OCI-LY1 (cell line): Measurements from ENCODE around the gene ZC2HC1C.

Experiments used
- H2AFZ ChIP-seq: fragments of 200-600 bp; sonication (generic), shearing (Covaris generic); 2 replicates; pipeline ENCODE4 v1.6.0; 2014; ENCODE audit warnings: antibody characterized with exemption, mild to moderate bottlenecking, low read length
- H3F3A ChIP-seq: fragments of 200-600 bp; sonication (generic), shearing (Covaris generic); 2 replicates; pipeline ENCODE4 v1.6.0; 2014; ENCODE audit warnings: mild to moderate bottlenecking, antibody characterized with exemption, low read length, moderate library complexity; ENCODE audit not compliant: insufficient read depth
- H3K27ac ChIP-seq: fragments of 200-600 bp; sonication (generic); 2 replicates; pipeline ENCODE4 v1.5.1; 2014; ENCODE audit warnings: low read length, mixed run types, mild to moderate bottlenecking, low read depth; ENCODE audit not compliant: poor library complexity, severe bottlenecking
- H3K27me3 ChIP-seq: fragments of 200-600 bp; sonication (generic); 2 replicates; pipeline ENCODE4 v1.6.0; 2014; ENCODE audit warnings: antibody characterized with exemption, mild to moderate bottlenecking, low read length, moderate library complexity; ENCODE audit not compliant: insufficient read depth
- H3K36me3 ChIP-seq: fragments of 200-600 bp; sonication (generic); 2 replicates; pipeline ENCODE4 v1.6.1; 2014; ENCODE audit warnings: mild to moderate bottlenecking, antibody characterized with exemption, low read length, moderate library complexity, mixed read lengths; ENCODE audit not compliant: insufficient read depth
- H3K4me1 ChIP-seq: fragments of 200-600 bp; sonication (generic); 2 replicates; pipeline ENCODE4 v1.5.1; 2014; ENCODE audit warnings: mild to moderate bottlenecking, low read length, moderate library complexity; ENCODE audit not compliant: insufficient read depth, severe bottlenecking
- H3K4me2 ChIP-seq: fragments of 200-600 bp; sonication (generic), shearing (Covaris generic); 2 replicates; pipeline ENCODE4 v1.6.1; 2014; ENCODE audit warnings: low read length
- H3K4me3 ChIP-seq: fragments of 200-600 bp; sonication (generic); 2 replicates; pipeline ENCODE4 v1.5.1; 2014; ENCODE audit warnings: low read length, low read depth, mild to moderate bottlenecking, mixed read lengths; ENCODE audit not compliant: poor library complexity, severe bottlenecking
- H3K79me2 ChIP-seq: fragments of 200-600 bp; shearing (Covaris generic); 2 replicates; pipeline ENCODE4 v1.6.1; 2016; ENCODE audit warnings: mixed run types, low read length, mixed read lengths; ENCODE audit not compliant: insufficient read depth
- H3K9ac ChIP-seq: fragments of 200-600 bp; sonication (generic), shearing (Covaris generic); 2 replicates; pipeline ENCODE4 v1.6.1; 2014; ENCODE audit warnings: mild to moderate bottlenecking, low read length, mixed read lengths
- H3K9me2 ChIP-seq: fragments of 200-600 bp; sonication (generic), shearing (Covaris generic); 2 replicates; pipeline ENCODE4 v1.6.1; 2014; ENCODE audit warnings: low read depth, mild to moderate bottlenecking, low read length, mixed read lengths
- H3K9me3 ChIP-seq: fragments of 200-600 bp; shearing (Covaris generic); 2 replicates; pipeline ENCODE4 v1.6.1; 2014; ENCODE audit warnings: low read length, mixed read lengths
- H4K20me1 ChIP-seq: fragments of 200-600 bp; sonication (generic), shearing (Covaris generic); 2 replicates; pipeline ENCODE4 v1.6.0; 2016; ENCODE audit warnings: mild to moderate bottlenecking, low read length; ENCODE audit not compliant: insufficient read depth
- EZH2 ChIP-seq: fragments of 200-600 bp; sonication (generic), shearing (Covaris generic); IDR thresholded peaks from 2 replicates; pipeline ENCODE4 v1.8.0; 2017; ENCODE audit warnings: borderline replicate concordance, mixed run types, mild to moderate bottlenecking, antibody characterized with exemption, low read length, moderate library complexity, mixed read lengths
- TF ChIP-seq, protein P1 (sequence below): fragments of 200-600 bp; sonication (generic), shearing (Covaris generic); IDR thresholded peaks from 2 replicates; pipeline ENCODE4 v1.5.1; 2017; ENCODE audit warnings: mild to moderate bottlenecking, antibody characterized with exemption, low read length, moderate library complexity, mixed read lengths

The ZC2HC1C gene

DNA sequence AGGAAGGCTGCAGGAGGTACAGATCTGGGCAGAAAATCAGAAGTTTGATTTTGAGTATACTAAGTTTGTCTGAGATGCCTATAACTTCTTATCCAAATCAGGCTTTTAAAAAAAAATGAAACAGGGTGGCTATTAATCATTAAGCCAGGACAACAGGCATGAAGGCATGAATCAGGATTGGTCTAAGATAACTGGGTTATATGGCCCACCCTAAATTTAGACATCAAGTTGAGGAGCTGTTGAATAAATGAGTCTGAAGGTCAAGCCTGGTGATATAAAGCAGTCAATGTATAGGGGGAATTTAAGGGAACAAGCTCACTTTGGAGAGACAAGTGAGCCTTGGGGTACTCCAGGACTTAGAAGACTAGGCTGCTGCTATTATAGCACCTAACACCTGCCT, 28.8 kb downstream of the ZC2HC1C start:
- Histone ChIP-seq H3K36me3 (peaks cover 83% of the 10 kb centered on the region), H4K20me1 (no peaks in the 10 kb centered on the region)
- no peak for TF ChIP-seq EZH2

GRCh38 chr14:75098682-75099081, 29.2 kb downstream of the ZC2HC1C start:
- H3K27me3 ChIP-seq: no peaks in the 10 kb centered on the region
- no peak overlapping the region for H3K4me3 ChIP-seq
- H3F3A ChIP-seq: no peaks in the 10 kb centered on the region
- no peak for TF ChIP-seq EZH2
- TF ChIP-seq, protein P1, sequence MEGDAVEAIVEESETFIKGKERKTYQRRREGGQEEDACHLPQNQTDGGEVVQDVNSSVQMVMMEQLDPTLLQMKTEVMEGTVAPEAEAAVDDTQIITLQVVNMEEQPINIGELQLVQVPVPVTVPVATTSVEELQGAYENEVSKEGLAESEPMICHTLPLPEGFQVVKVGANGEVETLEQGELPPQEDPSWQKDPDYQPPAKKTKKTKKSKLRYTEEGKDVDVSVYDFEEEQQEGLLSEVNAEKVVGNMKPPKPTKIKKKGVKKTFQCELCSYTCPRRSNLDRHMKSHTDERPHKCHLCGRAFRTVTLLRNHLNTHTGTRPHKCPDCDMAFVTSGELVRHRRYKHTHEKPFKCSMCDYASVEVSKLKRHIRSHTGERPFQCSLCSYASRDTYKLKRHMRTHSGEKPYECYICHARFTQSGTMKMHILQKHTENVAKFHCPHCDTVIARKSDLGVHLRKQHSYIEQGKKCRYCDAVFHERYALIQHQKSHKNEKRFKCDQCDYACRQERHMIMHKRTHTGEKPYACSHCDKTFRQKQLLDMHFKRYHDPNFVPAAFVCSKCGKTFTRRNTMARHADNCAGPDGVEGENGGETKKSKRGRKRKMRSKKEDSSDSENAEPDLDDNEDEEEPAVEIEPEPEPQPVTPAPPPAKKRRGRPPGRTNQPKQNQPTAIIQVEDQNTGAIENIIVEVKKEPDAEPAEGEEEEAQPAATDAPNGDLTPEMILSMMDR: no peak
- no peaks in the 10 kb centered on the region for H3K79me2 ChIP-seq
- H3K27ac ChIP-seq: no peak overlapping the region
- no peaks in the 10 kb centered on the region for H3K9me2 ChIP-seq
- no peak overlapping the region for H2AFZ ChIP-seq
- no peak overlapping the region for H3K4me2 ChIP-seq
- H3K9me3 ChIP-seq: no peaks in the 10 kb centered on the region
- peaks cover 86% of the 10 kb centered on the region for H3K36me3 ChIP-seq
- H3K4me1 ChIP-seq: no peaks in the 10 kb centered on the region
- H4K20me1 ChIP-seq: no peaks in the 10 kb centered on the region
- H3K9ac ChIP-seq: no peak overlapping the region

More for the DNA sequence above, 28.8 kb downstream of the ZC2HC1C start:
- Histone ChIP-seq H3K9ac (no peak overlapping the region), H3K9me2 (no peaks in the 10 kb centered on the region), H2AFZ (no peak overlapping the region), H3K79me2 (no peaks in the 10 kb centered on the region), H3K9me3 (no peaks in the 10 kb centered on the region), H3K4me3 (no peak overlapping the region), H3K4me1 (no peaks in the 10 kb centered on the region), H3K4me2 (no peak overlapping the region), H3F3A (no peaks in the 10 kb centered on the region), H3K27ac (no peak overlapping the region), H3K27me3 (no peaks in the 10 kb centered on the region)

DNA sequence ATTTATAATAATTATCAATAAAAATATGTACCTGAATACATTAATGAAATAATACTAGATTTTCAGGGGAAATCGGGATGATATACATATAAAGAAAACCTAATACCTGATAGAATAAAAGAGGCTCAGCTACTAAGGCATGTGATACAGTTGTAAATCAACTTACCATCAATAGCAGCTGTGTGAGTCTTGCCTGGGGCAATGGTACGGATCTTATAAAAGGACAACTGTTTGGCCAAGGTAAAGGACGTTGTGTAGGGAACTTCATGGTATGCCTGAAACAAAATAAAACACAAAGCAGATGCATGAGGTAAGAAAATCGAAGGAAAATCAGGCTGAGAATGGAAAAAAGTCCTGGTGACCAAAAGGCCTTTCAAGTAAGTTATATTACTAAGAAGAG, 32.0 kb downstream of the ZC2HC1C start:
- Histone ChIP-seq H3K9me3 (no peaks in the 10 kb centered on the region), H3K4me3 (no peak overlapping the region), H3K4me2 (no peak overlapping the region), H4K20me1 (no peaks in the 10 kb centered on the region), H3F3A (no peaks in the 10 kb centered on the region), H3K36me3 (peaks cover 77% of the 10 kb centered on the region), H3K27ac (no peak overlapping the region), H3K79me2 (no peaks in the 10 kb centered on the region), H3K27me3 (no peaks in the 10 kb centered on the region), H3K4me1 (no peaks in the 10 kb centered on the region), H2AFZ (no peak overlapping the region), H3K9me2 (no peaks in the 10 kb centered on the region), H3K9ac (no peak overlapping the region)
- no peak for TF ChIP-seq EZH2
- TF ChIP-seq, protein P1: no peak

DNA sequence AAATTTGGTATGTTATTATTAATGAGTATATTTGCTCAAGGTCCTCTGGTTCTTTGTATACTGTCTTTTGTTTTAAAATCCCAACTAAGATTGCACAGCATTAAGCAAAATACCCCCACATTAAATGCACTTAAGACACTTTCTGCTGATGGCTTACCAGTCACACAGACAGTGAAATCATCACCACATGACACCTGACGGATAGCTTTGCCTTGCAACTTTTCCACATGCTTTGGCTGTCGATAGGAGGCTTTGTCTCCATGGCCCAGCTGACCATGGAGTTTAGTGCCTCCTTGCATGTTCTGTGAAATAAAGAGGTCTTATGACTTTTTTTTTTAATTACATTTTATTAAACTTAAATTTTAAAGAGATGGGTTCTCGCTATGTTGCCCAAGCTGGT, 37.7 kb downstream of the ZC2HC1C start:
- no peak overlapping the region for H3K4me2 ChIP-seq
- no peaks in the 10 kb centered on the region for H3K9me3 ChIP-seq
- H3K9me2 ChIP-seq: no peaks in the 10 kb centered on the region
- H3K9ac ChIP-seq: no peak overlapping the region
- no peak overlapping the region for H3K27ac ChIP-seq
- peaks cover 80% of the 10 kb centered on the region for H3K36me3 ChIP-seq
- no peaks in the 10 kb centered on the region for H3F3A ChIP-seq
- no peaks in the 10 kb centered on the region for H3K79me2 ChIP-seq
- H2AFZ ChIP-seq: no peak overlapping the region
- no peaks in the 10 kb centered on the region for H4K20me1 ChIP-seq
- H3K27me3 ChIP-seq: no peaks in the 10 kb centered on the region
- no peak overlapping the region for H3K4me3 ChIP-seq
- no peaks in the 10 kb centered on the region for H3K4me1 ChIP-seq
- TF ChIP-seq EZH2: no peak
- TF ChIP-seq, protein P1: no peak
